ENCODE data around the gene RFFL.

DNA sequence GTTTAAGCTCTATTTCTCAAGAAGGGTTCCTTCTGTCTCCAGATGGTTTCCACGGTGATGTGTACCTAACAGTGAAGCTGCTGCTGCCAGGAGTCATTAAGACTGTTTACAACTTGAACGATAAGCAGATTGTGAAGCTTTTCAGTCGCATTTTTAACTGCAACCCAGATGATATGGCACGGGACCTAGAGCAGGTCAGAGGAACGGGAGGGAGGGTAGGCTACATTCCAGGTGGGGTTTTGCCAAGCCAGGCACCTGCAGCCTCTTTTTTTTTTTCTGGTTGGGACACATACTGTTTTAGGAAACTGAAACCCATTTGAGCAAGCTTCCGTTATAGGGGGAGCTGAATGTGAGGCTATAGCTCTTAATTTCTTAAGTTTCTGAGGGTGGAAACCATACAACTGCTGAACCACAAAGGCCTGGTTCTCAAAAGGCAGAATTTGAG is 72.6 kb downstream of the RFFL start:
- TF ChIP-seq CTCF (IDR thresholded peaks at IDR 0.05) (no peak), EZH2 (IDR thresholded peaks at IDR 0.05; ENCODE audit: borderline replicate concordance, insufficient read depth, low read depth, low read length, poor library complexity, severe bottlenecking) (no peak)

All from B cell (primary cell).